ENCODE data around the gene NYAP2.

The NYAP2 gene

GRCh38 chr2:225411452-225411851 lies 11.9 kb downstream of the NYAP2 start:
- TF ChIP-seq JUND (IDR thresholded peaks at IDR 0.05; ENCODE audit: low read depth), result no peak
- DNase-seq (ENCODE audit: low read depth in 1 of 2, low spot score in 1 of 2), result no peak
- in situ Hi-C loops (cut with HindIII; ENCODE audit: low pct_unique_long_range_greater_than_20kb, low sequenced_read_pairs), result no loop called here

GRCh38 chr2:225413786-225414185 lies 14.3 kb downstream of the NYAP2 start:
- TF ChIP-seq JUND (IDR thresholded peaks at IDR 0.05; ENCODE audit: low read depth), result no peak
- DNase-seq (ENCODE audit: low read depth in 1 of 2, low spot score in 1 of 2), result no peak
- in situ Hi-C loops (cut with HindIII; ENCODE audit: low pct_unique_long_range_greater_than_20kb, low sequenced_read_pairs), result no loop called here

GRCh38 chr2:225414902-225415301 lies 15.4 kb downstream of the NYAP2 start:
- no peak for DNase-seq (ENCODE audit: low read depth in 1 of 2, low spot score in 1 of 2)
- no peak for TF ChIP-seq JUND (IDR thresholded peaks at IDR 0.05; ENCODE audit: low read depth)
- in situ Hi-C loops (cut with HindIII; ENCODE audit: low pct_unique_long_range_greater_than_20kb, low sequenced_read_pairs), result no loop called here

GRCh38 chr2:225415341-225415740 lies 15.8 kb downstream of the NYAP2 start:
- in situ Hi-C loops (cut with HindIII; ENCODE audit: low pct_unique_long_range_greater_than_20kb, low sequenced_read_pairs), result no loop called here

GRCh38 chr2:225415792-225416191 lies 16.3 kb downstream of the NYAP2 start:
- DNase-seq (ENCODE audit: low read depth in 1 of 2, low spot score in 1 of 2), result no peak
- TF ChIP-seq JUND (IDR thresholded peaks at IDR 0.05; ENCODE audit: low read depth), result no peak
- in situ Hi-C loops (cut with HindIII; ENCODE audit: low pct_unique_long_range_greater_than_20kb, low sequenced_read_pairs), result no loop called here

More at GRCh38 chr2:225415341-225415740, 15.8 kb downstream of the NYAP2 start:
- no peak for DNase-seq (ENCODE audit: low read depth in 1 of 2, low spot score in 1 of 2)
- no peak for TF ChIP-seq JUND (IDR thresholded peaks at IDR 0.05; ENCODE audit: low read depth)

GRCh38 chr2:225416616-225417367 lies 17.3 kb downstream of the NYAP2 start:
- no peak for TF ChIP-seq JUND (IDR thresholded peaks at IDR 0.05; ENCODE audit: low read depth)
- no peak for DNase-seq (ENCODE audit: low read depth in 1 of 2, low spot score in 1 of 2)
- in situ Hi-C loops (cut with HindIII; ENCODE audit: low pct_unique_long_range_greater_than_20kb, low sequenced_read_pairs), result no loop called here

- no peak for DNase-seq (ENCODE audit: low read depth in 1 of 2, low spot score in 1 of 2)
- in situ Hi-C loops (cut with HindIII; ENCODE audit: low pct_unique_long_range_greater_than_20kb, low sequenced_read_pairs), result no loop called here
- TF ChIP-seq JUND (IDR thresholded peaks at IDR 0.05; ENCODE audit: low read depth), result no peak
Observed at GRCh38 chr2:225419033-225419432, 19.5 kb downstream of the NYAP2 start.

- in situ Hi-C loops (cut with HindIII; ENCODE audit: low pct_unique_long_range_greater_than_20kb, low sequenced_read_pairs), result no loop called here
- no peak for DNase-seq (ENCODE audit: low read depth in 1 of 2, low spot score in 1 of 2)
- no peak for TF ChIP-seq JUND (IDR thresholded peaks at IDR 0.05; ENCODE audit: low read depth)
Observed at GRCh38 chr2:225422145-225422544, 22.6 kb downstream of the NYAP2 start.

- in situ Hi-C loops (cut with HindIII; ENCODE audit: low pct_unique_long_range_greater_than_20kb, low sequenced_read_pairs), result no loop called here
- TF ChIP-seq JUND (IDR thresholded peaks at IDR 0.05; ENCODE audit: low read depth), result no peak
- DNase-seq (ENCODE audit: low read depth in 1 of 2, low spot score in 1 of 2), result no peak
Observed at GRCh38 chr2:225425284-225425683, 25.8 kb downstream of the NYAP2 start.

GRCh38 chr2:225428360-225428759 lies 28.9 kb downstream of the NYAP2 start:
- no peak for DNase-seq (ENCODE audit: low read depth in 1 of 2, low spot score in 1 of 2)
- in situ Hi-C loops (cut with HindIII; ENCODE audit: low pct_unique_long_range_greater_than_20kb, low sequenced_read_pairs), result no loop called here
- no peak for TF ChIP-seq JUND (IDR thresholded peaks at IDR 0.05; ENCODE audit: low read depth)

GRCh38 chr2:225429717-225430116 lies 30.2 kb downstream of the NYAP2 start:
- no peak for DNase-seq (ENCODE audit: low read depth in 1 of 2, low spot score in 1 of 2)
- in situ Hi-C loops (cut with HindIII; ENCODE audit: low pct_unique_long_range_greater_than_20kb, low sequenced_read_pairs), result no loop called here
- TF ChIP-seq JUND (IDR thresholded peaks at IDR 0.05; ENCODE audit: low read depth), result no peak

GRCh38 chr2:225431105-225431863 lies 31.8 kb downstream of the NYAP2 start:
- no peak for TF ChIP-seq JUND (IDR thresholded peaks at IDR 0.05; ENCODE audit: low read depth)
- in situ Hi-C loops (cut with HindIII; ENCODE audit: low pct_unique_long_range_greater_than_20kb, low sequenced_read_pairs), result no loop called here
- no peak for DNase-seq (ENCODE audit: low read depth in 1 of 2, low spot score in 1 of 2)

- in situ Hi-C loops (cut with HindIII; ENCODE audit: low pct_unique_long_range_greater_than_20kb, low sequenced_read_pairs), result no loop called here
- DNase-seq (ENCODE audit: low read depth in 1 of 2, low spot score in 1 of 2), result no peak
- no peak for TF ChIP-seq JUND (IDR thresholded peaks at IDR 0.05; ENCODE audit: low read depth)
Observed at GRCh38 chr2:225434014-225434413, 34.5 kb downstream of the NYAP2 start.

All from T47D (cell line).